GM19452 (cell line): Measurements from ENCODE around the gene CMTM8.
"Not testable (repeated sequence)": the region's sequence is repeated elsewhere in the genome, so short reads cannot be mapped to it uniquely, and the experiment has no call there.

Source experiments
- ATAC-seq: cut with Tn5 transposase; IDR thresholded peaks from one replicate; pipeline ENCODE4 v1.9.1; 2021; ENCODE audit not compliant: unreplicated experiment

CMTM8 gene

DNA sequence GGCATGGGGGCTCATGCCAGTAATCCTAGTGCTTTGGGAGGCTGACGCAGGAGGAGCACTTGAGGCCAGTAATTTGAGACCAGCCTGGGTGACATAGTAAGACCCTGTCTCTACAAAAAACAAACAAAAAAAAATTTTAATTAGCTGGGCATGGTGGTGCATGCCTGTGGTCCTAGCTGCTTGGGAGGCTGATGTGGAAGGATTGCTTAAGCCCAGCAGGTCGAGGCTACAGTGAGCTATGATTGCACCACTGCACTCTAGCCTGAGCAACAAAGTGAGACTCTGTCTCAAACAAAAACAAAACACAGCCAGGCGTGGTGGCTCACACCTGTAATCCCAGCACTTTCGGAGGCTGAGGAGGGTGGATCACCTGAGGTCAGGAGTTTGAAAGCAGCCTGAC, 9.7 kb upstream of the CMTM8 start:
- ATAC-seq, result not testable (repeated sequence)

DNA sequence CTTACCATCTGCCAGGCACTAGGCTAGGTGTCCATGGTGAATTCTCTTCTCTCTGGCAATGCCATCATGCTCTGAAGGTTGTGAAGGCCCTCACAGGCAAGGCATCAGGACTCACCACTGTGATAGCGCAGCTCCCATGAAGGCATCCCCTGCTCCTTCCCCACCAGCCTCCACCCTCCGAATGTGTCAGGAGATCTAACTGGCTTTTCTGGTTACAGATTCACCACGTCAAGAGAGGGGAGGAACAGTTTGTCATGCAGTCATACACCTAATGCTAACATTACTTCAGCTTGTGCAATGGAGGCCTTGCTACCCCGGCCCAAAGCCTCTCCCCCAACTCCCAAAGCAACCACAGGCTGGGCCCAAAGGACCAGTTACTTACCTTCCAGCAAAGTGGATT, 8.9 kb upstream of the CMTM8 start:
- no peak for ATAC-seq

DNA sequence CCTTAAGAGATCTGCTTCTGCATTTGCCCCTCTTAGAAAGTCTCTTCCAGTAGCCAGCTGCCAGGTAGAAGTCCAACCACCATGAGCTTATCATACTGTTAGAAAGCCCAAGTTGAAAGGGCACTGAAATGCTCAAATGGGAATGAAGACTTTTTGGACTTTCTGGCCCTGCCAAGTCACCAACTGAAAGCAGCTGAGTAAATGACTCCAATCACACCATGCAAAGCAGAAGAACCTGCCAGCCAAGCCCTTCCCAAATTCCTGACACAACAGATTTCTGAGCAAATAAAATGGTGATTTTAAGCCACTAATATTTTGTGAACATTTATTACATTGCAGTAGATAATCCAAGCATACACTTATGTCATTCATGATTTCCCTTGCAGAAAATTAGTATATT, 2.1 kb upstream of the CMTM8 start:
- no peak for ATAC-seq

DNA sequence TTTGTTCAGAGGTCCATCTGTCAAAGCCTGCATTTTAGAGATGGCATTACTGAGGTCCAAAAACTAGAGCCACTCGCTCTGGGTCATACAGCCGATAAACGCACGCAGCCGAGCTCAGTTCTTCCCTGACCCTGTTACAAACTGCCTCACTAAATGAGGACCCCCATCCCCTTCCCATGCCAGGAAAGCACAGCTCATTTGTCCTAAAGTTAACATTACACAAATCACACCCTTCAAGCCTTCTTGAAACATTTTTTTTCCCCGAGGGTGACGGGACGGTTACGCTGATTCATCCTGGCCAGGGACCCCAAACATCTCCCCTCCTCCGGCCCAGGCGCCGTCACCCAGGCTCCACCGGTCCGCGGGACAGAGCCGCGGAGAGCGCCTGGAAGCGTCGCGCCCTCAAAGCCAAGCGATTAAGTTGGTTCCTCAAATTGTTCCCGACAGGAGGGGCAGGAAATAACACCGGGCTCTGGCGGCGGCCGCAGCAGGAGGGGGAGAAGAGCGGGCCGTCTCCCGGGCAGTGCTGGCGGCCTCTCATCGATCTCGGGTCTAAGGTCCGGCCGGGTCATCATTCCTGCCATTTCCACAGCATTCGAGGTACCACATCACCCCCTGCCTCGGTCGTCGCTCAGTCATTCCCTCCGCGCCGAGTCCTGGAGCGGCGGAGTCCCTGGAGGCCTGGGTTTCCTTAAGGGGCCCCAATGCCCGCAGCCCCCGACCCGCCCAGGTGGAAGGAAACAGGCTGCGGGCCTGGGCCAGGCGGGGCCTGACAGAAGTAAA, 619 bp upstream of the CMTM8 start:
- ATAC-seq, result no peak

DNA sequence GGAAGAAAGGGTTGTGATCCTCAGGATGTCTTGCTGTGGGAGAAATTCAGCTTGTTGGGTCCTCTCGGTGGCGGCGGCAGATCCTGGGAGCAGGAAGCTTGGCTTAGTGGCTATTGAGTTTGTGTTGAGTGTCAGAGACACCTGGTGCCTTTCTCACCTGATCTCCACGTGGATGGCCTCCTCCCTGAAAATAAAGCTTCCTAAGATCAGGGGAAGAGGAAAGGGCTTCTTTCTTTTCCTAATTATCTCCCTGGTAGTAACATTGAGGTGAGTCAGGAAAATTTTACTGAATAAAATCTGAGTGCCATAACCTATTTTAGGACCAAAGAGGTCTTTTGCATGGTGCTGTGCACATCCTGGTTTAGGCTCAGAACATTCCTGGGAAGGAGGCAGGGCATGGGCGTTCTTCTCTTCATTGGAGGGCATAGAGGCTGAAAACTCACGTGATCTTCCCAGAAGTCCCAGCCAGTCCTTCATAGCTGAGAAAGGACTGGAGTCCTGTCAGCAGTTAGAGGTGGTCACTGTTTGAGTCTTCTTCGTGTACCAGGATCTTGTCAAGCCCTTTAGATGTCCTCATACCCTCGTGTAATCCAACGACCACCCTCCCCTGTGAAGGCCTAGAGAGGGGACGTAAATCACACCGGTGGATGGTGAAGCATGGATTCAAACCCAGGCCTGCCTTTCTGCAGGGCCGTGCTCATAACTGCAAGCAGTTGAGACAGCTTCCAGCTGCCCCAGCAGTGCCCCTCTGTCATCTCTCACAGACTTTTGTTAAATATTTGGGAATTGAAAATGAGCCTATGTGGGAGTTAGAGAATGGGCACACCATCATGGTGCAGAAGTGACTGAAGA, 1.1 kb downstream of the CMTM8 start:
- no peak for ATAC-seq

DNA sequence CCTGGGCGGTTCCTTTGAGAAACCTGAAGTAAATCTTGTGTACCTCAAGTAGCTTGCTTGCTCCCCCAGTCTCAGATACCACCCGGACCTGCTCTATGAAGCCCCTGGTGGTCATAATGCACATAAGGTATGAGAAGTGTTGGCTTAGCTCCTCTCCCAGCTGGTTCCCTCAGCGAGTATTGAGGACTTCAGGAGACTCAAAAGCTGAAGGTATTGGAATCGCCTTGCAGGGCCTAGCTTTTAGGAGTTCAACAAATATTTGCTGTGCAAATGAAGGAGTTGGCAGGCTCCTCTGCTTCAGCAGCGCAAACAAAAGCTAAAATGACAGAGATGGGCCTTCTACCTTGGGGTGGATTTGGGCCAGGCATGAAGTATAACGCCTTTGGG, 1.7 kb downstream of the CMTM8 start:
- ATAC-seq, result no peak

DNA sequence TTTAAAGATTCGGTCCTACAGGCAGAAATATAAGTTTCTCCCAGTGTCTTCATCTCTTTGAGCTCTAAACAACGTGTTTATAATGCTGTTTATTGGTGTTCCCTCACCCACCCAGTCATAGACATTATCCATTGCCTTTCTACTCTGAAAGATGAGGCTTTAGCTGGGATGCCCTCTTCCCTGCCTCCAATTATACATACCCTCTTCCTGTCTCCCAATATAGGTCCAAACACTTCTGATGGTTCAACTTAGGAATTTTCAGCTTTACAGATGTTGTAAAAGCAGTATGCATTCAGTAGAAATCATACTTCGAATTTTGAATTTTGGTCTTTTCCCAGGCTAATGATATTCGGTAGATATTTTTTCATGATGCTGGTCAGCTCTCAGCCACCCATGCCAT, 2.6 kb downstream of the CMTM8 start:
- no peak for ATAC-seq

DNA sequence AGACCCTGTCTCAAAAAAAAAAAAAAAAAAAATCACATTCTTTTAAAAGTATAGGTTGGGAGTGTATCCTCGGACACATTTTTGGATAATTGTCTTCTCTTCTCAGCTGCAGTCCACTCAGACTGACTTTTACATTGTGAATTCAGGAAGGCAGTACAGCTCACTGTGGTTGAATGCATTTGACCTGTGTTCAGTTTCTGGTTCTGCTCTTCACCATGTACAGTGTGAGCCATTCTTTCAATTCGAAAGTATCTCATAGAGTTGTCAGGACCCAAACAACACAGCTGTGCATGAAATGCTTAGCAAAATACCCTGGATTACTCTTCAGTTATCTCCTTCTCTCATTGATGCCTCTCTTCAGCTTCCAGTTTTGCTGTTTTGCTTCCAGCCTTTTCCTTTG, 5.0 kb downstream of the CMTM8 start:
- no peak for ATAC-seq

DNA sequence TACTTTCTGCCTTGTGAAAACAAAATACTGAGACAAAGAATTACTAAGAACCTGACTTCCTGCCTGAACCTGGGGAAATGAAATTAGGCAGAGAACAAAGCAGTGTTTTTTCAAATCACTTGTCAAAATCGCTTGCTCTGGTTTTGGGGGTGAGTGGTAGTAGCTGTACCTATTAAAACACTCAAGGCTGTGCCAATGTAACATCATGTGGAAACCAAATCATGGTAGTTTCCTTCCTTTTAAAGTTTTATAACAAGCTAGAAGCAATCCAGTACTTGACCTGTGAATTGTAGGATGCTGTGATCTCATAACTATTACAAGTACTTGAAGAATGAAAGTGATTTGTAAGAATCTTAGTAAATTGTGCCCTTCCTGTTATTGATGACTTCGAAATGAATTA, 6.7 kb downstream of the CMTM8 start:
- ATAC-seq, result no peak

DNA sequence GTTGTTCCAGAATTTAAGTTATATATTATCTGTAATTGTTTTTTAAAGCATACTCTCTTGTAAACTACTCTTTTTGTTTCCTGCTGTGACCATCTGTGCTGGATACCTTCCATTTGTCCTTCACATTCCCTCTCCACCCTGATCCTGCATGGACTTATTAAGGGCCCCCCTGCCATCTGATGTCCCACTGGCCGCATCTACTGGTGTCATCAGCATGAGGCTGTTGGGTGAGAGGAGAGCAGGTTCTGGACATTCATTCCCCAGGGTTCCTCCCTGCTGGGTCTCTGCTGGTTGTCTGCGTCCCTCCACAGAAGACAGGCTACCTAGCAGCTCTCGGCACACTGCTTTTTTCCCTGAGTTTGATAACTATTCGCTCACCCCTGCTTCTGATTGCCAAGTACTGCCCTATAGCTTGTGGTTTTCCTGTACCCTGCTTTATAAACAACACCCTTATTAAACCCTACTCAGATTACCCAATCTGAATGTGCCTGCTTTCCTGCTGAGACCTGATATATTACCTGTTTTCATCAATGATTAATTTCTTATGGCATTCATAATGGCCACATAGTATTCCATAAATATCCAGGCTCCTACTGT, 7.7 kb downstream of the CMTM8 start:
- ATAC-seq, result no peak

DNA sequence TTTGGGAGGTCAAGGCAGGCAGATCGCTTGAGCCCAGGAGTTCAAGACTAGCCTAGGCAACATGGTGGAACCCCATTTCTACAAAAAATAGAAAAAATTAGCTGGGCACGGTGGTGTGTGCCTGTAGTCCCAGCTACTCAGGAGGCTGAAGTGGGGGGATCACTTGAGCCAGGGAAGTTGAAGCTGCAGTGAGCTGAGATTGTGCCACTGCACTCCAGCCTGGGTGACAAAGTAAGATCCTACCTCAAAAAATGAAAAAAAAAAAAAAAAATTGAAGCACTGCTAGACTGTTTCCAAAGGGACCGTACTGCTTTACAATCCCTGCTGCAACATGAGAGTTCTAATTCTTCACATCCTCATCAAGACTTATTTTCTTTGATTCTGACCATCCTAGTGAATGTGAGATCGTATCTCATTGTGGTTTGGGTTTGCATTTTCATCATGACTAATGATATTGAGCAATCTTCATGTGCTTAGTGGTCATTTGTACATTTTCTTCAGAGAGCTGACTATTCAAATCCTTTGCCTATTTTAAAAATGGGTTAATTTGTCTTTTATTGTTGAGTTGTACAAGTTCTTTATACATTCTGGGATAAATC, 10.8 kb downstream of the CMTM8 start:
- no peak for ATAC-seq

DNA sequence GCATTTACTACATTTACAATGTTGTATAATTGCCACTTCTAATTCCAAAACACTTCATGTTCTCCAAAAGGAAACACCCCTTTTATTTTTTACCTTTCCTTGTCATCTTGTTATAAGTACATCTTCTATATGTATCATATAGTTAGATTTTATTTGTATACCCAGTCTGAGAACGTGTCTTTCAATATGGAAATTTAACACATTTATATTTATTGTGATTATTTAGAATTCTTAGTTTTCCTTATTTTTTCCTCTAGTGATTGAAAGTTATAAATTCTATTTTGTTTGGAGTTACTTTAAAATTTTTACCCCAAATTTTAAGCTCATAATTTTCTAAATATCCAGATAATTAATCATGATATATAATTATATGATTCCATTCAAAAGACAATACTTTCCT, 15.8 kb downstream of the CMTM8 start:
- no peak for ATAC-seq

DNA sequence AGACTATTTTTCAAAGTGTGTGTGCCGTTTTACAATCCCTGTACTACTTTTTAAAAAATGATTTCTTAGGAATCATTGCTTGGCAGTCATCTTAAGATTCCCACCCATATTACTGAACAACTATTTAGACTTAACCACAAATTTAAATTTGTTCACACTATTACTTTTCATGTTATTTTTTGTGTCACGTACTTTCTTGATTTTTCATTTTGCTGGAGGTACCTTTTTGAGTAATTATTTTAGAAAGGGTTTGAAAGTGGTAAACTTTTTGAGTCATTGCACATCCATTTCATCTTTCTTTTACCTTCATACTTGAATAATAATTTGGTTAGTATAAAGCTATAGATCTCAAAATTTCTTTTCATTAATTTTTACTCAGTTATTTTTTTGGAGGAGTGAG, 16.9 kb downstream of the CMTM8 start:
- no peak for ATAC-seq

DNA sequence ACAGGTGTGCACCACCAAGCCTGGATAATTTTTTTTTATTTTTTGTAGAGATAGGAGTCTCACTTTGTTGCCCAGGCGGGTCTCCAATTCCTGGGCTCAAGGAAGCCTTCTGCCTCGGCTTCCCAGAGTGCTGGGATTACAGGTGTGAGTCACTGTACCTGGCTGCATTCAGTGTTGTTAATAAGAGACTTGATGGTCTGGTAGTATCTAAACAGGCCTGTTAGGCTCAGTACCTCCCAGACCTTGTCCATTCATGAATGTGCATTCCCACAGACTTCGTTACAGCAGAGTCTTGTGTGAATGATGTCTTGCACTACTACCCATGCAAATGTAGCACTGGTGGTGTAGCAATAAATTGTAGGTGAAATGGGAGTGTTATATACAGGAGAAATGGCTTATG, 17.7 kb downstream of the CMTM8 start:
- ATAC-seq, result no peak

DNA sequence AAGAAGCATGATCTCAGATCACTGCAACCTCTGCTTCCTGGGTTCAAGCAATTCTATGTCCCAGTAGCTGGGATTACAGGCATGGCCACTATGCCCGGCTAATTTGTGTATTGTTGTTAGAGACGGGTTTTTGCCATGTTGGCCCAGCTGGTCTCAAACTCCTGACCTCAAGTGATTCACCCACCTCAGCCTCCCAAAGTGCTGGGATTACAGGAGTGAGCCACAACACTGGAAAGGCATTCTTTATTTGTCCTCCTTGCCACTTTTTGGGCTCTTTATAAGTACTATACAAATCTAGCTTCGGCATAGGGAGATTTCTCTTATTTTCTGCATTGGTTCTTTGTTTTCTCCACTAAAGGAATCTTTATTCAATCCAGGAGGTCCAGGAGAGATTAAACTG, 18.6 kb downstream of the CMTM8 start:
- ATAC-seq, result no peak

DNA sequence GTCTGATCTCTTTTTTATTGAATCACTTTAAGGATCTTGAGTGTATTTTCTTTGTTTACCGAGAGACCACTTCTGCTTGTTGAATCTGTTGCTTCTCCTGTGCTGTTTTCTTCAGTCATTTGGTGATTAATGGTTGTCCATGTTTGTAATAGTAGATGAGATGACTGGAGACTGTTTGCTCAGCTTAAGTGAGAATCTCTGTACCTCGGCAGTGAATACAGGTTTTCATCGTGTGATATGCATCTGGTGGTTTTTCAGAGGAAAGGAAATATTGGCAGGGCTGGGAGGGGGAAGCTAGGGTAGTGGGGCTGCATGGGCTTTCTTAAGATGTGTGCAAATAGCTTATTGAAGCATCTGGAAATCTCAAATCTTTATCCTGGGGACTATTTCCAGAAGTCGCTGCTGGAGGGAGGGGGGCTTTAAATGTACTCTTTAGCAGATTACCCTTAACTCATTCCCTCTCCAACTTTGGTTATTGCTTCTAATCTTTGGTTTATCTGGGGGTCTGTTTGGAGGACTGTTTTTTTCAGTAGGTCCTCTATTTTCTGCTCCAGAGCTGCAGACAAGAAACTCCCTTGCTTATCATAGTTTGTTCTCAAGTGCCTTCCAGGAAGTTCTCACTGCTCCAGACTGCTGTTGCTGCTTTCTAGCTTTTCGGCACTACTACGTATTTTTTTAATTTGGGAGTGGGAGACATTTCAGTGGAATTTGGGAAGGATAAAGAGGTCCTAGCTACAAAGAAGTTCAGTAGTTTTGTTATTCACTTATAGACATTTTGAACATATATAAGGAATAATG, 19.4 kb downstream of the CMTM8 start:
- ATAC-seq, result no peak

DNA sequence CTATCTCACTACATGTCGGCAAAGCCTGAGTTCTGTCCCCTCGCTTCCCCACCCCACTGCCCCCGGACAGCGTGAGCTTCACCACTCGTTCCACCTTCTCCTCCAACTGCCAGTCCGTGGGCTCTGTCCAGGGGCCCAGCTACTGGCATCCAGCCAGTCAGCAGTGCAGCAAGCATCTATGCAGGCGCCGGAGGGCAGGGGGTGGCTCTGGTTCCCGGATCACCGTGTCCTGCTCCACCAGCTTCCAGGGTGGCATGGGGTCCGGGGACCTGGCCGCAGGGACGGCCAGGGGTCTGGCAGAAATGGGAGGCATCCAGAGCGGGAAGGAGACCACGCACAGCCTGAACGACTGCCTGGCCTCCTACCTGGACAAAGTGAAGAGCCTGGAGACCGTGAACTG, 20.4 kb downstream of the CMTM8 start:
- ATAC-seq, result no peak

DNA sequence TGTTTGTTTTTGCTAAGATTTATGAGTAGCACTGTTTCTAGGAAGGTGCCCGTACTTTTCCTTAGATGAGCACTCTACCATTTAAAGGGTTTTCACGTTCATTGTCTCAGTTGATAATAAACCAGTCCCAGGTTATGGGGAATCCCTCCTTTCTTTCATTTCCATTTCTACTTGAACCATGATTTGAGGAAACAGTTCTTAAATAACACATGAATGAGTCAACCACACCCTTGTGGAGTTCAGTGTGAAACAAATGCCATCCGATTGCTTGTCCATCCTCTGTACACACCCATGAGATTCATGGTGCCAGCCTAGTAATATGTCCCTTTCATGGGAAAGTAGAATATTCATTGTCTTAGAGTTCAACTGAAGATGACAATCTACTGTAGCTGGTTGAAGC, 23.1 kb downstream of the CMTM8 start:
- ATAC-seq, result no peak

DNA sequence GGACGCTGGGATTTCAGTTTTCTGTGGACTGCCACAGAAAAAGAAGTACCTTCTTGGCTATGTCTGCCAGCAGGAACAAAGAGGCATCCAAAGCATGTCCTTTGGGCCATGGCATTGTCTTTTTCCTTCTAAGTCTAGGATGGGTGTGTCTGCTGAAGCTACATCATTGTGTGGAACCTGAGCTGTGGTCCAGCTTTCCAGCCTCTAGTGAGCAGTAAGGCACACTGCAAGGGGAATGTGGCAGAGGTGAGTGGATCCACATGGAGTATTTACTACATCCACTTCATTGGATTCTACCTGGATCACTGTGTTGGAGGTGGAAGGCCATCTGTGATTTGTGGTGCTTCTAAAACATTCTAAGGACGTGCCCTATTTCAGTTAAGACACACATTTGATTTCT, 23.7 kb downstream of the CMTM8 start:
- ATAC-seq, result no peak

DNA sequence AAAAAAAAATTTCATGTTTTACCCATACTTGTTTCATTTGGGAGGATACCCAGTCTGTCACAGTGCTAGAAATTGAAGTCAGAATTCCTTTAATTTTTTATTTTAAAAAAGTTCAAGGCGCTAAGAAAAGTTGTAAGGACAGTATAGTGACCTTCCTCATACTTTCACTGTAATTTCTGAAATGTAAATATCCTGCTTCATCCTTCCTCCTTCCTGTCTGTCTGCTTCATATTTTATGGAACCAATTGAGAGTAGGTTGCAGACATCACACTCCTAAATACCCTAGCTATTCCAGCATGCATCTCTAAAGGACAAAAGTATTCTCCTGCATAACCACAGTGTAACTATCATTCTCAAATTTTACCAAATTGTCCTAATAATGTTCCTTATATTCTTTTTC, 35.8 kb downstream of the CMTM8 start:
- no peak for ATAC-seq

DNA sequence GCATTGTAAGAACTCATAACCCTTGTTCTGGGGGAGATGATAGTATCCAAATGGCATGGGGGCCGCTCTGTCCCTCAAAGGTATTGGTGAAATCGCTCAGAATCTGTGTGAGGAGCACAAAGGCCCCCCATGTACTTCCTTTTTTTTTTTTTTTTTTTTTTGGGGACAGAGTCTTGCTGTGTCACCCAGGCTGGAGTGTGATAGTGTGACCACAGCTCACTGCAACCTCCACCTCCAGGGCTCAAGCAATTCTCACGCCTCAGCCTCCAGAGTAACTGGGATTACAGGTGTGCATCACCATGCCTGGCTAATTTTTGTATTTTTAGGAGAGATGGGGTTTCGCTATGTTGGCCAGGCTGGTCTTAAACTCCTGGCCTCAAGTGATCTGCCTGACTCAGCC, 37.0 kb downstream of the CMTM8 start:
- ATAC-seq, result no peak
